Uterus (tissue), 2 donors: Measurements from ENCODE around the gene TRMT2A.

Experiments
- POLR2A ChIP-seq, 2 donors: fragments of 450-650 bp; IDR thresholded peaks; one replicate each; pipeline ENCODE4 v1.6.1; 2016; ENCODE audit warnings: antibody characterized with exemption in 2 of 2, mild to moderate bottlenecking in 1 of 2, moderate library complexity in 1 of 2
- TF ChIP-seq, protein P1 (sequence below), 4 experiments: fragments of 200-600 bp in 2 of 4; fragments of 450-650 bp in 2 of 4; sonication (generic) in 2 of 4; IDR thresholded peaks; one replicate each; pipeline ENCODE4 v1.5.1; 2016 to 2019; ENCODE audit warnings: antibody characterized with exemption in 4 of 4, mild to moderate bottlenecking in 2 of 4, moderate library complexity in 1 of 4

DNA sequence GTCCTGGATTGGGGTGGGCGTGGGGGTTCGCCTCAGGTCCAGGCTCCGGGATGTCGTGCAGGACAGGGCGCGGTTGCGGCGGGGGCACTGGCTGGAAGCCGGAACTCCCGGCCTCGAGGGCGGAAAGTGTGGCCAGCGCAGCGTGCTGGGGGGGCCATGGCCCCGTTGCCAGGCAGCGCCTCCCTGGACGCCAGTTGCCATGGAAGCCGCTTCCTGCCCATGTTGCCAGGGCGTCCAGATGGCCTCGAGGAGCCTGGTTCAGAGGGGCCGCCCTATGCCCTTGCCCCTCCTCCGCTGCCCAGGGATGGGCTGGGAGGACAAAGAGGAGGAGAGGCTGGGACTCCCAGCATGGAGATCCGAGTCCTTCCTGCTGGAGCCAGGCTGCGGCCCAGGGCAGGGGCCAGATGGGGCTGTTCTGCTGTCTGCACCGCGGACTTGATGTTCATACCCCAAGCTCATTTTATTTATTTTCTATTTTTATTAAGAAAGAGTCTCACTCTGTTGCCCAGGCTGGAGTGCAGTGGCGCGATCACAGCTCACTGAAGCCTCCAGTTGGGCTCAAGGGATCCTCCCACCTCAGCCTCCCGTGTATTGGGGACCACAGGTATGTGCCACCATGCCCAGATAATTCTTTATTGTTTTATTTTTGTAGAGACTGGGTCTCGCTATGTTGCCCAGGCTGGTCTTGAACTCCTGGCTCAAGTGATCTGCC, 38.5 kb upstream of the TRMT2A start:
- TF ChIP-seq, protein P1, sequence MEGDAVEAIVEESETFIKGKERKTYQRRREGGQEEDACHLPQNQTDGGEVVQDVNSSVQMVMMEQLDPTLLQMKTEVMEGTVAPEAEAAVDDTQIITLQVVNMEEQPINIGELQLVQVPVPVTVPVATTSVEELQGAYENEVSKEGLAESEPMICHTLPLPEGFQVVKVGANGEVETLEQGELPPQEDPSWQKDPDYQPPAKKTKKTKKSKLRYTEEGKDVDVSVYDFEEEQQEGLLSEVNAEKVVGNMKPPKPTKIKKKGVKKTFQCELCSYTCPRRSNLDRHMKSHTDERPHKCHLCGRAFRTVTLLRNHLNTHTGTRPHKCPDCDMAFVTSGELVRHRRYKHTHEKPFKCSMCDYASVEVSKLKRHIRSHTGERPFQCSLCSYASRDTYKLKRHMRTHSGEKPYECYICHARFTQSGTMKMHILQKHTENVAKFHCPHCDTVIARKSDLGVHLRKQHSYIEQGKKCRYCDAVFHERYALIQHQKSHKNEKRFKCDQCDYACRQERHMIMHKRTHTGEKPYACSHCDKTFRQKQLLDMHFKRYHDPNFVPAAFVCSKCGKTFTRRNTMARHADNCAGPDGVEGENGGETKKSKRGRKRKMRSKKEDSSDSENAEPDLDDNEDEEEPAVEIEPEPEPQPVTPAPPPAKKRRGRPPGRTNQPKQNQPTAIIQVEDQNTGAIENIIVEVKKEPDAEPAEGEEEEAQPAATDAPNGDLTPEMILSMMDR (IDR thresholded peaks at IDR 0.05) = no peak
- no peak for TF ChIP-seq POLR2A (IDR thresholded peaks at IDR 0.05)
